ENCODE data around the gene NUP50. TPM values are rescaled to one million over a fixed set of nuclear protein-coding genes. Genes with fewer than 3 reads are reported as not detected.

Gene NUP50
- total RNA-seq, 1 experiment from 2014 or later, result 134 TPM

GRCh38 chr22:45212306-45212709, 48.6 kb downstream of the NUP50 start:
- Histone ChIP-seq H3K4me1 (ENCODE audit: insufficient read depth, low read length) (0 out of 2 replicates have a peak, but pooled peaks cover 2% of the 10 kb centered on the region), H3K23ac (ENCODE audit: insufficient read length, low read depth, low read length) (no peak overlapping the region), H3K9ac (ENCODE audit: extremely low read depth, insufficient read length, low read length) (no peak overlapping the region), H2BK120ac (ENCODE audit: low read depth, low read length, poor library complexity, severe bottlenecking) (no peak overlapping the region), H2AK5ac (ENCODE audit: insufficient read length, low read length) (no peak overlapping the region), H3K56ac (ENCODE audit: insufficient read length, low read depth, low read length) (no peak overlapping the region), H3K27me3 (ENCODE audit: insufficient read depth, low read length) (no peaks in the 10 kb centered on the region), H3K4ac (ENCODE audit: low read depth, low read length) (no peak overlapping the region), H2BK20ac (ENCODE audit: low read depth, low read length, poor library complexity, severe bottlenecking) (no peak overlapping the region), H3T11ph (ENCODE audit: low read length) (no peak overlapping the region), H3K23me2 (ENCODE audit: insufficient read length, low read depth, low read length, poor library complexity, severe bottlenecking) (no peaks in the 10 kb centered on the region), H3K79me1 (ENCODE audit: insufficient read depth, low read depth, low read length, poor library complexity, severe bottlenecking) (no peaks in the 10 kb centered on the region), H2BK5ac (ENCODE audit: insufficient read length, low read length) (no peak overlapping the region), H3K4me2 (ENCODE audit: insufficient read depth, insufficient read length, low read length) (no peak overlapping the region), H3K9me3 (ENCODE audit: control insufficient read depth, low read depth, low read length) (no peaks in the 10 kb centered on the region), H2AFZ (ENCODE audit: low read length) (no peak overlapping the region), H3K79me2 (ENCODE audit: insufficient read depth, low read length) (no peaks in the 10 kb centered on the region; the same call in 1 of the 2 replicates), H3K27ac (ENCODE audit: insufficient read length, low read depth, low read length) (no peak overlapping the region), H3K18ac (ENCODE audit: insufficient read length, low read depth, low read length) (no peak overlapping the region), H3K14ac (ENCODE audit: insufficient read depth, low read length) (peak overlapping the region; percentile 28; the same call in 1 of the 2 replicates), H2BK12ac (ENCODE audit: insufficient read length, low read depth, low read length) (no peak overlapping the region), H4K20me1 (ENCODE audit: control insufficient read depth, insufficient read depth, insufficient read length) (no peaks in the 10 kb centered on the region), H4K8ac (replicated peaks; ENCODE audit: insufficient read length, low read depth, low read length) (no peak overlapping the region), H4K91ac (ENCODE audit: insufficient read length, low read depth, low read length) (no peak overlapping the region), H4K5ac (ENCODE audit: insufficient read length, low read depth, low read length) (no peak overlapping the region), H2BK15ac (ENCODE audit: low read depth, low read length) (no peak overlapping the region)
- DNase-seq, result no peak
- Mint-ChIP-seq H3K9me3 (no peaks in the 10 kb centered on the region), H3K36me3 (ENCODE audit: insufficient read depth in 1 of 3, low read depth in 3 of 3) (peaks cover 0 to 15% (median 3%) of the 10 kb centered on the region in 3 experiments; a peak in 6 of 7 replicates), H3K4me1 (peaks cover 21 to 48% of the 10 kb centered on the region in 2 experiments), H3K27ac (no peak overlapping the region; a peak in 1 of 7 replicates), H3K27me3 (ENCODE audit: low read depth) (no peaks in the 10 kb centered on the region; the same call in none of the 2 replicates), H3K4me3 (no peak overlapping the region)
- WGBS (ENCODE audit: extremely low coverage, insufficient read length, low lambda C conversion rate), result no CpG with 5 or more reads among the region's 14 CpGs
- TF ChIP-seq CTCF (conservative IDR thresholded peaks at IDR 0.05), result no peak
